Measurements from ENCODE around the gene SMIM10L2A. TPM values are rescaled to one million over a fixed set of nuclear protein-coding genes. Genes with fewer than 3 reads are reported as not detected.

SMIM10L2A gene
- total and polyA plus RNA-seq, 2 experiments from 2014 or later: 1.4 to 5.6 TPM

GRCh38 chrX:135383249-135383648 lies 38.5 kb upstream of the SMIM10L2A start:
- H3K27ac Mint-ChIP-seq: no peak overlapping the region
- no peak for ATAC-seq

More at GRCh38 chrX:135383249-135383648, 38.5 kb upstream of the SMIM10L2A start:
- Histone ChIP-seq H3K27ac (ENCODE audit: low read depth) (no peak overlapping the region), H3K27me3 (ENCODE audit: insufficient read depth) (no peaks in the 10 kb centered on the region), H3F3A (replicated peaks; ENCODE audit: low read depth) (no peaks in the 10 kb centered on the region), H4K20me1 (replicated peaks; ENCODE audit: insufficient read depth) (no peaks in the 10 kb centered on the region), H3K36me3 (ENCODE audit: insufficient read depth) (no peaks in the 10 kb centered on the region), H3K4me1 (ENCODE audit: insufficient read depth) (no peaks in the 10 kb centered on the region), H3K4me3 (no peak overlapping the region), H3K79me2 (replicated peaks; ENCODE audit: insufficient read depth) (no peaks in the 10 kb centered on the region), H2AFZ (no peak overlapping the region), H3K9me2 (ENCODE audit: insufficient read depth) (no peaks in the 10 kb centered on the region; the same call in 1 of the 2 replicates), H3K4me2 (no peak overlapping the region)
- no peaks in the 10 kb centered on the region for H3K27me3 Mint-ChIP-seq (ENCODE audit: insufficient read depth, low read depth, poor library complexity)
- no peaks in the 10 kb centered on the region; the same call in 2 of the 3 replicates for H3K4me1 Mint-ChIP-seq
- no peaks in the 10 kb centered on the region for H3K9me3 Mint-ChIP-seq
- no peak for DNase-seq (ENCODE audit: low spot score)
- no peaks in the 10 kb centered on the region for H3K36me3 Mint-ChIP-seq (ENCODE audit: low read depth)
- TF ChIP-seq, protein P1, sequence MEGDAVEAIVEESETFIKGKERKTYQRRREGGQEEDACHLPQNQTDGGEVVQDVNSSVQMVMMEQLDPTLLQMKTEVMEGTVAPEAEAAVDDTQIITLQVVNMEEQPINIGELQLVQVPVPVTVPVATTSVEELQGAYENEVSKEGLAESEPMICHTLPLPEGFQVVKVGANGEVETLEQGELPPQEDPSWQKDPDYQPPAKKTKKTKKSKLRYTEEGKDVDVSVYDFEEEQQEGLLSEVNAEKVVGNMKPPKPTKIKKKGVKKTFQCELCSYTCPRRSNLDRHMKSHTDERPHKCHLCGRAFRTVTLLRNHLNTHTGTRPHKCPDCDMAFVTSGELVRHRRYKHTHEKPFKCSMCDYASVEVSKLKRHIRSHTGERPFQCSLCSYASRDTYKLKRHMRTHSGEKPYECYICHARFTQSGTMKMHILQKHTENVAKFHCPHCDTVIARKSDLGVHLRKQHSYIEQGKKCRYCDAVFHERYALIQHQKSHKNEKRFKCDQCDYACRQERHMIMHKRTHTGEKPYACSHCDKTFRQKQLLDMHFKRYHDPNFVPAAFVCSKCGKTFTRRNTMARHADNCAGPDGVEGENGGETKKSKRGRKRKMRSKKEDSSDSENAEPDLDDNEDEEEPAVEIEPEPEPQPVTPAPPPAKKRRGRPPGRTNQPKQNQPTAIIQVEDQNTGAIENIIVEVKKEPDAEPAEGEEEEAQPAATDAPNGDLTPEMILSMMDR (conservative IDR thresholded peaks at IDR 0.05; ENCODE audit: low read depth in 2 of 2): no peak
- TF ChIP-seq ZNF331 (CRISPR knock-in tag; IDR thresholded peaks at IDR 0.05; ENCODE audit: low read depth) (no peak), NANOG (IDR thresholded peaks at IDR 0.05; ENCODE audit: borderline replicate concordance) (no peak), JUNB (IDR thresholded peaks at IDR 0.05; ENCODE audit: unreplicated experiment) (no peak), ZNF462 (CRISPR knock-in tag; IDR thresholded peaks at IDR 0.05) (no peak)
- H3K4me3 Mint-ChIP-seq: no peak overlapping the region

Measured in GM23338 (cell line).